GM21367 (cell line): ENCODE measurements around the gene FOCAD.

ENCODE experiments used
- ATAC-seq: cut with Tn5 transposase; IDR thresholded peaks from one replicate; pipeline ENCODE4 v1.9.1; 2021; ENCODE audit not compliant: unreplicated experiment

FOCAD gene

GRCh38 chr9:21001581-21001980 is 317.5 kb downstream of the FOCAD start:
- no peak for ATAC-seq

GRCh38 chr9:21002040-21002439 is 318.0 kb downstream of the FOCAD start:
- ATAC-seq = no peak

- ATAC-seq = no peak
These were observed 331.2 kb downstream of the FOCAD start for GRCh38 chr9:21015129-21015815.

- no peak for ATAC-seq
These were observed 331.9 kb downstream of the FOCAD start for GRCh38 chr9:21015995-21016394.

GRCh38 chr9:21016701-21017491 is 332.8 kb downstream of the FOCAD start:
- no peak for ATAC-seq

- ATAC-seq = no peak
These were observed 334.1 kb downstream of the FOCAD start for GRCh38 chr9:21018177-21018576.

GRCh38 chr9:21023861-21024260 is 339.8 kb downstream of the FOCAD start:
- no peak for ATAC-seq

- ATAC-seq = no peak
These were observed 343.2 kb downstream of the FOCAD start for GRCh38 chr9:21027295-21027694.

GRCh38 chr9:21028466-21028865 is 344.4 kb downstream of the FOCAD start:
- ATAC-seq = no peak

- ATAC-seq = no peak
These were observed 345.6 kb downstream of the FOCAD start for GRCh38 chr9:21029661-21030060.

- peak; percentile 66 for ATAC-seq
These were observed 346.5 kb downstream of the FOCAD start for GRCh38 chr9:21030389-21031035.

- ATAC-seq = peak; percentile 82
These were observed 347.2 kb downstream of the FOCAD start, which contains the start of gene HACD4 for GRCh38 chr9:21031091-21031807. Gene HACD4, minus strand, starts transcription at chr9:21031640. Its CDS starts 50 bp downstream, at chr9:21031590.

GRCh38 chr9:21031808-21032183 is 347.7 kb downstream of the FOCAD start:
- no peak for ATAC-seq

- no peak for ATAC-seq
These were observed 353.2 kb downstream of the FOCAD start for GRCh38 chr9:21037278-21037677.

- no peak for ATAC-seq
These were observed 355.2 kb downstream of the FOCAD start for GRCh38 chr9:21039302-21039701.

GRCh38 chr9:21042466-21042865 is 358.4 kb downstream of the FOCAD start:
- ATAC-seq = no peak

GRCh38 chr9:21043841-21044240 is 359.8 kb downstream of the FOCAD start:
- ATAC-seq = no peak
